ENCODE data around the gene ROCK1.
"Not testable (repeated sequence)": the region's sequence is repeated elsewhere in the genome, so short reads cannot be mapped to it uniquely, and the experiment has no call there.

ROCK1 gene

GRCh38 chr18:21040466-21040865 lies 71.1 kb downstream of the ROCK1 start:
- no peak for TF ChIP-seq CTCF (IDR thresholded peaks at IDR 0.05)
- Mint-ChIP-seq H3K4me3 (no peak overlapping the region), H3K36me3 (ENCODE audit: low read depth) (peaks cover 32% of the 10 kb centered on the region), H3K27me3 (ENCODE audit: low read depth, poor library complexity) (no peaks in the 10 kb centered on the region), H3K4me1 (no peaks in the 10 kb centered on the region), H3K9me3 (no peaks in the 10 kb centered on the region), H3K27ac (no peak overlapping the region)
- no peak for DNase-seq

- no peaks in the 10 kb centered on the region for H3K27me3 Mint-ChIP-seq (ENCODE audit: low read depth, poor library complexity)
- H3K4me3 Mint-ChIP-seq: no peak overlapping the region
- peaks cover 44% of the 10 kb centered on the region for H3K36me3 Mint-ChIP-seq (ENCODE audit: low read depth)
- H3K27ac Mint-ChIP-seq: no peak overlapping the region
- H3K4me1 Mint-ChIP-seq: no peaks in the 10 kb centered on the region
- TF ChIP-seq CTCF (IDR thresholded peaks at IDR 0.05): no peak
- no peak for DNase-seq
- H3K9me3 Mint-ChIP-seq: peaks cover 7% of the 10 kb centered on the region
Measured at GRCh38 chr18:21038201-21038600, 73.4 kb downstream of the ROCK1 start.

GRCh38 chr18:21031845-21032244 lies 79.8 kb downstream of the ROCK1 start:
- Mint-ChIP-seq H3K4me1 (no peaks in the 10 kb centered on the region), H3K27ac (no peak overlapping the region), H3K4me3 (no peak overlapping the region), H3K9me3 (peaks cover 34% of the 10 kb centered on the region), H3K36me3 (ENCODE audit: low read depth) (peaks cover 80% of the 10 kb centered on the region), H3K27me3 (ENCODE audit: low read depth, poor library complexity) (no peaks in the 10 kb centered on the region)
- DNase-seq: no peak
- no peak for TF ChIP-seq CTCF (IDR thresholded peaks at IDR 0.05)

- not testable (repeated sequence) for H3K27me3 Mint-ChIP-seq (ENCODE audit: low read depth, poor library complexity); H3K4me3 Mint-ChIP-seq; H3K4me1 Mint-ChIP-seq; DNase-seq; H3K27ac Mint-ChIP-seq
- H3K9me3 Mint-ChIP-seq: peaks cover 17% of the 10 kb centered on the region
- H3K36me3 Mint-ChIP-seq (ENCODE audit: low read depth): peaks cover 75% of the 10 kb centered on the region
Measured at GRCh38 chr18:21018257-21018656, 93.4 kb downstream of the ROCK1 start.

GRCh38 chr18:21012308-21012707 lies 99.3 kb downstream of the ROCK1 start:
- H3K36me3 Mint-ChIP-seq (ENCODE audit: low read depth): peaks cover 95% of the 10 kb centered on the region
- no peaks in the 10 kb centered on the region for H3K27me3 Mint-ChIP-seq (ENCODE audit: low read depth, poor library complexity)
- no peak overlapping the region for H3K4me3 Mint-ChIP-seq
- DNase-seq: no peak
- peaks cover 30% of the 10 kb centered on the region for H3K9me3 Mint-ChIP-seq
- no peaks in the 10 kb centered on the region for H3K4me1 Mint-ChIP-seq
- TF ChIP-seq CTCF (IDR thresholded peaks at IDR 0.05): no peak
- no peak overlapping the region for H3K27ac Mint-ChIP-seq

- no peak overlapping the region for H3K4me3 Mint-ChIP-seq
- H3K9me3 Mint-ChIP-seq: peaks cover 4% of the 10 kb centered on the region
- peaks cover 80% of the 10 kb centered on the region for H3K36me3 Mint-ChIP-seq (ENCODE audit: low read depth)
- DNase-seq: no peak
- no peak for TF ChIP-seq CTCF (IDR thresholded peaks at IDR 0.05)
- no peak overlapping the region for H3K27ac Mint-ChIP-seq
- no peaks in the 10 kb centered on the region for H3K4me1 Mint-ChIP-seq
- H3K27me3 Mint-ChIP-seq (ENCODE audit: low read depth, poor library complexity): no peaks in the 10 kb centered on the region
Measured at GRCh38 chr18:21004726-21005125, 106.9 kb downstream of the ROCK1 start.

All from nephron progenitor cell (in vitro differentiated cells).